Urinary bladder (tissue), 4 donors: ENCODE results near the gene FGFBP1. TPM values are rescaled to one million over a fixed set of nuclear protein-coding genes. Genes with fewer than 3 reads are reported as not detected.

Experiments used
- DNase-seq: peaks from one replicate; pipeline ENCODE4 v3.0.0-alpha.2; 2015; ENCODE audit errors: extremely low spot score
- H3K27ac ChIP-seq: one replicate; pipeline ENCODE4 v1.5.1; 2013; ENCODE audit warnings: low read depth, mild to moderate bottlenecking, moderate library complexity
- H3K36me3 ChIP-seq: one replicate; pipeline ENCODE4 v1.6.1; 2013; ENCODE audit warnings: mild to moderate bottlenecking, moderate library complexity; ENCODE audit not compliant: insufficient read depth
- H3K4me1 ChIP-seq: one replicate; pipeline ENCODE4 v1.6.1; 2013; ENCODE audit warnings: mild to moderate bottlenecking, moderate library complexity; ENCODE audit not compliant: insufficient read depth
- H3K4me3 ChIP-seq: one replicate; pipeline ENCODE4 v1.5.1; 2013; ENCODE audit warnings: low read depth, low read length
- WGBS: extraction: QIAGEN DNeasy Blood & Tissue Kit; methylation state at CpG from one replicate; pipeline ENCODE4 v1.1.7; 2013; 5-methylcytosine and 5-hydroxymethylcytosine counted together
- polyA plus RNA-seq: library from polyadenylated mRNA; stranded (reverse); fragments of 200-250 nt; gene quantifications from one replicate; pipeline ENCODE4 v1.2.3, GENCODE V29; 2013
- total RNA-seq: library from RNA; depleted of rRNA; stranded (reverse); fragments of >200 nt; gene quantifications from one replicate; pipeline ENCODE4 v1.2.3, GENCODE V29; 2014
- donor health status: healthy with polysubstance abuse.
- donor health status: healthy.

Gene FGFBP1
- total and polyA plus RNA-seq, 2 donors: 0.16 TPM; not detected in 1

GRCh38 chr4:15961781-15962510 lies 23.4 kb upstream of the FGFBP1 start:
- DNase-seq: no peak
- no peak overlapping the region for H3K27ac ChIP-seq
- no peaks in the 10 kb centered on the region for H3K36me3 ChIP-seq
- 87% methylated on average over 16 of the region's 16 CpGs for WGBS
- no peak overlapping the region for H3K4me3 ChIP-seq
- no peaks in the 10 kb centered on the region for H3K4me1 ChIP-seq

GRCh38 chr4:15958562-15958961 lies 20.0 kb upstream of the FGFBP1 start:
- Histone ChIP-seq H3K4me3 (no peak overlapping the region), H3K27ac (no peak overlapping the region), H3K4me1 (no peaks in the 10 kb centered on the region), H3K36me3 (no peaks in the 10 kb centered on the region)
- WGBS: 85% methylated on average over 2 of the region's 2 CpGs
- no peak for DNase-seq

- H3K36me3 ChIP-seq: no peaks in the 10 kb centered on the region
- H3K4me3 ChIP-seq: no peak overlapping the region
- no peak overlapping the region for H3K27ac ChIP-seq
- no peak for DNase-seq
- WGBS: 58% methylated on average over 9 of the region's 9 CpGs
- H3K4me1 ChIP-seq: no peaks in the 10 kb centered on the region
These were observed 17.8 kb upstream of the FGFBP1 start for GRCh38 chr4:15956179-15956850.

GRCh38 chr4:15955670-15956069 lies 17.1 kb upstream of the FGFBP1 start:
- H3K27ac ChIP-seq: no peak overlapping the region
- H3K4me3 ChIP-seq: no peak overlapping the region
- DNase-seq: no peak
- WGBS: 89% methylated on average over 3 of the region's 3 CpGs
- no peaks in the 10 kb centered on the region for H3K36me3 ChIP-seq
- no peaks in the 10 kb centered on the region for H3K4me1 ChIP-seq

- WGBS: 94% methylated on average over 5 of the region's 5 CpGs
- Histone ChIP-seq H3K36me3 (no peaks in the 10 kb centered on the region), H3K4me1 (no peaks in the 10 kb centered on the region), H3K4me3 (no peak overlapping the region), H3K27ac (no peak overlapping the region)
- no peak for DNase-seq
These were observed 15.1 kb upstream of the FGFBP1 start for GRCh38 chr4:15953625-15954024.

- H3K4me1 ChIP-seq: no peaks in the 10 kb centered on the region
- H3K36me3 ChIP-seq: no peaks in the 10 kb centered on the region
- no peak for DNase-seq
- no peak overlapping the region for H3K4me3 ChIP-seq
- H3K27ac ChIP-seq: no peak overlapping the region
These were observed 13.2 kb upstream of the FGFBP1 start for GRCh38 chr4:15951781-15952180.

GRCh38 chr4:15948826-15949225 lies 10.3 kb upstream of the FGFBP1 start:
- DNase-seq: no peak
- WGBS: 89% methylated on average over 9 of the region's 9 CpGs
- H3K36me3 ChIP-seq: no peaks in the 10 kb centered on the region
- H3K27ac ChIP-seq: no peak overlapping the region
- H3K4me1 ChIP-seq: no peaks in the 10 kb centered on the region
- no peak overlapping the region for H3K4me3 ChIP-seq

- Histone ChIP-seq H3K4me1 (no peaks in the 10 kb centered on the region), H3K36me3 (no peaks in the 10 kb centered on the region), H3K4me3 (no peak overlapping the region), H3K27ac (no peak overlapping the region)
- DNase-seq: no peak
- 89% methylated on average over 8 of the region's 8 CpGs for WGBS
These were observed 9.1 kb upstream of the FGFBP1 start for GRCh38 chr4:15947684-15948083.

- 63% methylated on average over 1 of the region's 1 CpG for WGBS
- no peak overlapping the region for H3K27ac ChIP-seq
- no peak overlapping the region for H3K4me3 ChIP-seq
- no peaks in the 10 kb centered on the region for H3K4me1 ChIP-seq
- H3K36me3 ChIP-seq: no peaks in the 10 kb centered on the region
- no peak for DNase-seq
These were observed 7.0 kb upstream of the FGFBP1 start for GRCh38 chr4:15945516-15945915.

- DNase-seq: no peak
- no peak overlapping the region for H3K4me3 ChIP-seq
- H3K36me3 ChIP-seq: no peaks in the 10 kb centered on the region
- no peaks in the 10 kb centered on the region for H3K4me1 ChIP-seq
- 85% methylated on average over 2 of the region's 2 CpGs for WGBS
- H3K27ac ChIP-seq: no peak overlapping the region
These were observed 6.4 kb upstream of the FGFBP1 start for GRCh38 chr4:15944895-15945294.

GRCh38 chr4:15942283-15942682 lies 3.7 kb upstream of the FGFBP1 start:
- H3K27ac ChIP-seq: no peak overlapping the region
- no peak overlapping the region for H3K4me3 ChIP-seq
- no peaks in the 10 kb centered on the region for H3K4me1 ChIP-seq
- WGBS: 93% methylated on average over 1 of the region's 1 CpG
- no peak for DNase-seq
- H3K36me3 ChIP-seq: no peaks in the 10 kb centered on the region

GRCh38 chr4:15938182-15938581 lies 358 bp downstream of the FGFBP1 start:
- Histone ChIP-seq H3K36me3 (no peaks in the 10 kb centered on the region), H3K4me3 (no peak overlapping the region), H3K4me1 (no peaks in the 10 kb centered on the region), H3K27ac (no peak overlapping the region)
- 20% methylated on average over 8 of the region's 8 CpGs for WGBS
- DNase-seq: no peak

GRCh38 chr4:15936495-15936894 lies 2.0 kb downstream of the FGFBP1 start:
- Histone ChIP-seq H3K4me3 (no peak overlapping the region), H3K36me3 (no peaks in the 10 kb centered on the region), H3K27ac (no peak overlapping the region), H3K4me1 (no peaks in the 10 kb centered on the region)
- WGBS: 80% methylated on average over 4 of the region's 4 CpGs
- DNase-seq: no peak

GRCh38 chr4:15935504-15936402 lies 2.8 kb downstream of the FGFBP1 start:
- Histone ChIP-seq H3K4me3 (no peak overlapping the region), H3K4me1 (no peaks in the 10 kb centered on the region), H3K27ac (no peak overlapping the region), H3K36me3 (no peaks in the 10 kb centered on the region)
- WGBS: 83% methylated on average over 10 of the region's 10 CpGs
- DNase-seq: no peak
